GM12878 (cell line): ENCODE results near the gene GBA2. TPM values are rescaled to one million over a fixed set of nuclear protein-coding genes. Genes with fewer than 3 reads are reported as not detected.

Source experiments
- ATAC-seq: fragments of 200-7000 bp; cut with Tn5 transposase; 3 replicates; pipeline ENCODE4 v1.9.1; 2020; ENCODE audit warnings: mild to moderate bottlenecking, moderate library complexity
- BruUV-seq: library from RNA; stranded (reverse); fragments of 400-500 nt; replicated peaks from 2 replicates; lab custom pipeline; 2021; lab: Mats Ljungman, UMichigan
- CTCF ChIA-PET: fragments of 300-600 bp; sonication (Branson Sonifier 250); formaldehyde crosslinking; extraction: SDS; loops from one replicate; lab custom pipeline; 2021; ENCODE audit warnings: inconsistent platforms; lab: Yijun Ruan, JAX
- POLR2A ChIA-PET: fragments of 350-600 bp; formaldehyde crosslinking; extraction: SDS; loops from one replicate; lab custom pipeline; 2021; ENCODE audit warnings: inconsistent platforms; lab: Charles Lee
- RAD21 ChIA-PET: fragments of 300-600 bp; sonication (Branson Sonifier 250); formaldehyde crosslinking; loops from one replicate; lab custom pipeline; 2023; ENCODE audit warnings: antibody characterized with exemption; ENCODE audit not compliant: unreplicated experiment; lab: Charles Lee
- SMC1A ChIA-PET: fragments of 300-600 bp; sonication (Branson Sonifier 250); formaldehyde crosslinking; loops from one replicate; lab custom pipeline; 2023; ENCODE audit not compliant: unreplicated experiment, uncharacterized antibody; lab: Charles Lee
- DNase-seq: peaks from one replicate; pipeline ENCODE4 v3.0.0-alpha.2; 2011; ENCODE audit warnings: low read depth, low spot score
- FAIRE-seq: peaks from 3 replicates; lab custom pipeline; 2011; peaks lifted over from hg19 to GRCh38; lab: Jason Lieb, UNC
- H2AFZ ChIP-seq: 2 replicates; pipeline ENCODE4 v1.6.0; 2011; ENCODE audit warnings: low read depth, low read length, control low read depth; ENCODE audit not compliant: control insufficient read depth
- H3K27ac ChIP-seq: 2 replicates; pipeline ENCODE4 v1.5.1; 2011; ENCODE audit warnings: control low read depth; ENCODE audit not compliant: control insufficient read depth, insufficient read depth
- H3K27me3 ChIP-seq, 2 experiments: replicated peaks in 1 of 2; 2 replicates each; pipeline versions ENCODE4 v1.6.0 to v1.6.1; 2011; ENCODE audit warnings: low read length in 1 of 2; ENCODE audit not compliant: control insufficient read depth in 2 of 2, insufficient read depth in 2 of 2
- H3K36me3 ChIP-seq, 2 experiments: 2 replicates each; pipeline ENCODE4 v1.5.1; 2011; ENCODE audit warnings: low read length in 1 of 2; ENCODE audit not compliant: control insufficient read depth in 2 of 2, insufficient read depth in 2 of 2
- H3K4me1 ChIP-seq: 2 replicates; pipeline ENCODE4 v1.6.1; 2011; ENCODE audit warnings: mild to moderate bottlenecking, low read length, moderate library complexity, mixed read lengths; ENCODE audit not compliant: control insufficient read depth, insufficient read depth
- H3K4me2 ChIP-seq: 2 replicates; pipeline ENCODE4 v1.6.0; 2011; ENCODE audit warnings: control low read depth; ENCODE audit not compliant: control insufficient read depth, insufficient read depth
- H3K4me3 ChIP-seq: fragments of 200-600 bp; sonication (generic); 2 replicates; pipeline ENCODE4 v1.5.1; 2016
- H3K79me2 ChIP-seq: 2 replicates; pipeline ENCODE4 v1.6.0; 2011; ENCODE audit warnings: low read length; ENCODE audit not compliant: control insufficient read depth, insufficient read depth
- H3K9ac ChIP-seq: 2 replicates; pipeline ENCODE4 v1.8.0; 2011; ENCODE audit warnings: low read length, control low read depth, mixed read lengths; ENCODE audit not compliant: control insufficient read depth, insufficient read depth
- H3K9me3 ChIP-seq: replicated peaks from 3 replicates; pipeline ENCODE4 v1.5.1; 2011; ENCODE audit warnings: mild to moderate bottlenecking, low read length; ENCODE audit not compliant: control insufficient read depth, insufficient read depth
- H4K20me1 ChIP-seq: 2 replicates; pipeline ENCODE4 v1.6.0; 2011; ENCODE audit not compliant: control insufficient read depth, insufficient read depth
- BRCA1 ChIP-seq: IDR thresholded peaks from 2 replicates; pipeline ENCODE4 v1.6.1; 2011; ENCODE audit warnings: low read depth, low read length, improper control_type of control experiment
- CBX3 ChIP-seq: fragments of 200-600 bp; sonication (generic); IDR thresholded peaks from 2 replicates; pipeline ENCODE4 v1.6.1; 2016; ENCODE audit warnings: low read depth, borderline replicate concordance
- CUX1 ChIP-seq: IDR thresholded peaks from 2 replicates; pipeline ENCODE4 v1.6.1; 2012; ENCODE audit warnings: improper control_type of control experiment, low read depth, low read length; ENCODE audit not compliant: insufficient replicate concordance
- GABPA ChIP-seq: IDR thresholded peaks from 2 replicates; pipeline ENCODE4 v1.6.1; 2014; ENCODE audit warnings: antibody characterized with exemption, low read depth, mild to moderate bottlenecking, inconsistent platforms
- IKZF2 ChIP-seq, 2 experiments: fragments of 450-650 bp; IDR thresholded peaks; 2 replicates each; pipeline ENCODE4 v1.6.1; 2017; ENCODE audit warnings: mild to moderate bottlenecking in 2 of 2, moderate library complexity in 2 of 2
- POLR2A ChIP-seq: IDR thresholded peaks from 2 replicates; pipeline ENCODE4 v1.6.1; 2011; ENCODE audit warnings: low read depth, mild to moderate bottlenecking, low read length
- RAD21 ChIP-seq: IDR thresholded peaks from 2 replicates; pipeline ENCODE4 v1.6.1; 2011; ENCODE audit warnings: mild to moderate bottlenecking, low read depth, low read length, moderate library complexity; ENCODE audit not compliant: insufficient read depth
- SIX5 ChIP-seq: IDR thresholded peaks from 2 replicates; pipeline ENCODE4 v1.6.1; 2011; ENCODE audit warnings: mild to moderate bottlenecking, low read depth, low read length, moderate library complexity; ENCODE audit not compliant: severe bottlenecking
- SRF ChIP-seq, 2 experiments: IDR thresholded peaks; 2 replicates each; pipeline ENCODE4 v1.6.1; 2011; ENCODE audit warnings: low read depth in 2 of 2, low read length in 2 of 2, mild to moderate bottlenecking in 1 of 2, moderate library complexity in 1 of 2
- TARDBP ChIP-seq: IDR thresholded peaks from 2 replicates; pipeline ENCODE4 v1.6.1; 2016; ENCODE audit warnings: borderline replicate concordance
- ZBED1 ChIP-seq: IDR thresholded peaks from 2 replicates; pipeline ENCODE4 v1.6.1; 2016; ENCODE audit warnings: borderline replicate concordance
- ZNF24 ChIP-seq: fragments of 450-650 bp; IDR thresholded peaks from 2 replicates; pipeline ENCODE4 v1.6.1; 2017; ENCODE audit warnings: antibody characterized with exemption, mild to moderate bottlenecking
- ZNF622 ChIP-seq: fragments of 450-650 bp; IDR thresholded peaks from 2 replicates; pipeline ENCODE4 v1.6.1; 2017; ENCODE audit warnings: mild to moderate bottlenecking, inconsistent platforms
- WGBS: methylation state at CpG from one replicate; pipeline ENCODE4 v1.1.6; 2016; ENCODE audit warnings: low lambda C conversion rate; ENCODE audit not compliant: insufficient replicate concordance, insufficient coverage; ENCODE audit errors: missing lambda C conversion rate; 5-methylcytosine and 5-hydroxymethylcytosine counted together
- in situ Hi-C: fragments of 300-500 bp; cut with MboI; formaldehyde crosslinking; loops from 9 replicates; pipeline ENCODE4 v1.14.3; 2018; ENCODE audit warnings: mixed read lengths
- intact Hi-C: fragments of 100-400 bp; cut with micrococcal nuclease; formaldehyde crosslinking; loops from one replicate; pipeline ENCODE4 v1.14.2; 2022; ENCODE audit not compliant: unreplicated experiment
- polyA plus RNA-seq, 11 experiments: library from polyadenylated mRNA; depleted of rRNA in 4 of 11; unstranded in 6 of 11; stranded (reverse) in 5 of 11; fragments of >200 nt; fragmentation: Nextera tagmentation in 4 of 11; fragmentation: Illumina TruSeq in 1 of 11; extraction: Ambion mirVana in 4 of 11; extraction: Trizol in 1 of 11; gene quantifications; 1 replicate in 1 of 11; 2 replicates in 10 of 11; pipeline versions ENCODE4 v1.2.1 to v1.2.3, GENCODE V29; 2011 to 2016; ENCODE audit warnings: inconsistent platforms in 2 of 11, missing spikeins in 2 of 11, low read depth in 1 of 11
- total RNA-seq, 4 experiments: library from RNA; depleted of rRNA in 3 of 4; stranded (reverse); fragments of >200 nt in 3 of 4; fragmentation: Illumina TruSeq in 1 of 4; extraction: Trizol in 1 of 4; gene quantifications; 2 replicates each; pipeline versions ENCODE4 v1.2.1 to v1.2.3, GENCODE V29; 2013 to 2021

GBA2 gene
- total and polyA plus RNA-seq, 10 of the 15 experiments (the other 5 are each of a cell fraction or from before 2014, with no cell fraction given), result 15.3 to 45.1 (median 29.1) TPM

GRCh38 chr9:35723426-35723825 lies 25.6 kb downstream of the GBA2 start (continued):
- TF ChIP-seq CUX1, result no peak
- TF ChIP-seq GABPA, result no peak
- no peak for TF ChIP-seq SRF (IDR thresholded peaks at IDR 0.05; ENCODE audit: low read depth in 2 of 2, low read length in 2 of 2)
- no peak for TF ChIP-seq SIX5

GRCh38 chr9:35719546-35719945 lies 29.5 kb downstream of the GBA2 start:
- ChIA-PET POLR2A (interaction anchor here (1.1 to 1.9 kb wide), 2 partner anchors 9 to 59 kb away, joined by 3 to 4 read pairs; no protein-coding TSS in a partner anchor), SMC1A (interaction anchor here (1.2 kb wide), 1 partner anchor 55 kb away, joined by 3 read pairs; no protein-coding TSS in a partner anchor), CTCF (interaction anchor here (3.4 to 6.9 kb wide), 2 partner anchors 8 to 23 kb away, joined by 15 to 41 read pairs; no protein-coding TSS in a partner anchor), RAD21 (interaction anchor here (0.6 kb wide), 1 partner anchor 132 kb away, joined by 3 read pairs; no protein-coding TSS in a partner anchor)
- Histone ChIP-seq H3K4me2 (no peak overlapping the region), H4K20me1 (no peaks in the 10 kb centered on the region), H3K4me1 (no peaks in the 10 kb centered on the region), H3K4me3 (no peak overlapping the region), H3K27me3 (no peaks in the 10 kb centered on the region), H2AFZ (no peak overlapping the region), H3K36me3 (peaks cover 61 to 71% of the 10 kb centered on the region in 2 experiments), H3K27ac (no peak overlapping the region), H3K9ac (no peak overlapping the region), H3K9me3 (no peaks in the 10 kb centered on the region), H3K79me2 (no peaks in the 10 kb centered on the region)
- no peak for FAIRE-seq
- no peak for DNase-seq
- no peak for ATAC-seq
- in situ Hi-C loops (no loop called here), intact Hi-C loops (no loop called here)
- 74% methylated on average over 4 of the region's 4 CpGs for WGBS
- BruUV-seq, result TSS peak; percentile 28
- TF ChIP-seq TARDBP (no peak), RAD21 (no peak), POLR2A (no peak), ZBED1 (no peak), ZNF24 (no peak), CUX1 (no peak), ZNF622 (no peak), CBX3 (no peak), BRCA1 (no peak), IKZF2 (IDR thresholded peaks at IDR 0.05) (no peak)
